Gastrocnemius medialis (tissue), 4 donors: ENCODE measurements around the gene RBFOX2.

Experiments used
- POLR2A ChIP-seq, 2 donors: fragments of 450-650 bp; IDR thresholded peaks; one replicate each; pipeline ENCODE4 v1.6.1; 2017; ENCODE audit warnings: antibody characterized with exemption in 2 of 2, mild to moderate bottlenecking in 2 of 2, moderate library complexity in 2 of 2
- TF ChIP-seq, protein P1 (sequence below), 5 experiments: fragments of 450-650 bp in 3 of 5; fragments of 200-600 bp in 2 of 5; sonication (generic) in 2 of 5; IDR thresholded peaks in 4 of 5; conservative IDR thresholded peaks in 1 of 5; 1 replicate in 4 of 5; 2 replicates in 1 of 5; pipeline ENCODE4 v1.5.1; 2016 to 2019; ENCODE audit warnings: antibody characterized with exemption in 5 of 5, mild to moderate bottlenecking in 3 of 5, moderate library complexity in 3 of 5

DNA sequence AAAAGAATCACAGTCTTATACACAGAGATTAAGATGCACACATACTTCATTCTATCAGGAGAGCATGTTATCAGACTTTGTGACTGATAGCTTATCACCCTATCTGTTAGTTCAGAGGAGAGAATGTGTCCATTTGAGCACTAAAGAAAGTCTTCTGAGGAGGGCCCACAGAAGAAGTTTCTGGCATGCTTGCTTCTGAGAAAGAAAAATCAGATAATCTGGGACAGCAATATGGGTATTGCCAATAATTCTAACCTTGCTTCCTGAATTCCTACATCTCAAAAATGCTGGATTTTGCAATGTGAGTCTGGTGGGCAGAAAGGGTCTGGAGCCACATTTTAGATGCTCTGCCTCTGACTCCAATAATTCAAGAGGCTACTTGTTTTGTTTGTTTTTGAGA is 128.9 kb downstream of the RBFOX2 start:
- TF ChIP-seq, protein P1, sequence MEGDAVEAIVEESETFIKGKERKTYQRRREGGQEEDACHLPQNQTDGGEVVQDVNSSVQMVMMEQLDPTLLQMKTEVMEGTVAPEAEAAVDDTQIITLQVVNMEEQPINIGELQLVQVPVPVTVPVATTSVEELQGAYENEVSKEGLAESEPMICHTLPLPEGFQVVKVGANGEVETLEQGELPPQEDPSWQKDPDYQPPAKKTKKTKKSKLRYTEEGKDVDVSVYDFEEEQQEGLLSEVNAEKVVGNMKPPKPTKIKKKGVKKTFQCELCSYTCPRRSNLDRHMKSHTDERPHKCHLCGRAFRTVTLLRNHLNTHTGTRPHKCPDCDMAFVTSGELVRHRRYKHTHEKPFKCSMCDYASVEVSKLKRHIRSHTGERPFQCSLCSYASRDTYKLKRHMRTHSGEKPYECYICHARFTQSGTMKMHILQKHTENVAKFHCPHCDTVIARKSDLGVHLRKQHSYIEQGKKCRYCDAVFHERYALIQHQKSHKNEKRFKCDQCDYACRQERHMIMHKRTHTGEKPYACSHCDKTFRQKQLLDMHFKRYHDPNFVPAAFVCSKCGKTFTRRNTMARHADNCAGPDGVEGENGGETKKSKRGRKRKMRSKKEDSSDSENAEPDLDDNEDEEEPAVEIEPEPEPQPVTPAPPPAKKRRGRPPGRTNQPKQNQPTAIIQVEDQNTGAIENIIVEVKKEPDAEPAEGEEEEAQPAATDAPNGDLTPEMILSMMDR (IDR thresholded peaks at IDR 0.05 in 4 of 5, conservative IDR thresholded peaks at IDR 0.05 in 1 of 5) = no peak
- TF ChIP-seq POLR2A (IDR thresholded peaks at IDR 0.05) = no peak
